ENCODE measurements around the gene NRBF2. TPM values are rescaled to one million over a fixed set of nuclear protein-coding genes. Genes with fewer than 3 reads are reported as not detected.
A peak's percentile ranks its signal among the peaks of the same experiment; 100 is the strongest.
"Not testable (repeated sequence)": the region's sequence is repeated elsewhere in the genome, so short reads cannot be mapped to it uniquely, and the experiment has no call there.

The NRBF2 gene
- total and polyA plus RNA-seq, 2 experiments from 2014 or later, result 22.9 to 38.3 TPM

DNA sequence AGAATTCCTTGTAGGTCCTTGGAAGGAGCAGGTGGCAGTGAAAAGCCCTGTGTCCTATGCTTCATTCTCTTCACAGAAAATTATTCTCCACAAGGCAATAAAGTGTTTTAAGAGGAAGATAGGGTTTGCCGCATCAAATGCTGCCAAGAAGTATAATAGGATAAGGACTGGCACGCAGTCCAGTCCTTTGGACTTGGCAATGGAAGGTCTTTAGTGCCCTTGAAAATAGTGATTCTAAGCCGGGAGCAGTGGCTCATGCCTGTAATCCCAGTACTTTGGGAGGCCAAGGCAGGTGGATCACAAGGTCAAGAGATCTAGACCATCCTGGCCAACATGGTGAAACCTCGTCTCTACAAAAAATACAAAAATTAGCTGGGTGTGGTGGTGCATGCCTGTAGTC lies 29.9 kb upstream of the NRBF2 start:
- H3K27ac ChIP-seq (ENCODE audit: low read depth); H3K27me3 ChIP-seq (ENCODE audit: insufficient read depth); H3K4me3 ChIP-seq; H3K9me3 Mint-ChIP-seq; H3K4me3 Mint-ChIP-seq; H3K36me3 ChIP-seq (ENCODE audit: insufficient read depth); H3K27ac Mint-ChIP-seq; H3K9me2 ChIP-seq (ENCODE audit: insufficient read depth); H3K4me2 ChIP-seq; H4K20me1 ChIP-seq (replicated peaks; ENCODE audit: insufficient read depth); H2AFZ ChIP-seq; H3K36me3 Mint-ChIP-seq (ENCODE audit: low read depth); H3F3A ChIP-seq (replicated peaks; ENCODE audit: low read depth); DNase-seq (ENCODE audit: low spot score); H3K79me2 ChIP-seq (replicated peaks; ENCODE audit: insufficient read depth); ATAC-seq; H3K27me3 Mint-ChIP-seq (ENCODE audit: insufficient read depth, low read depth, poor library complexity): not testable (repeated sequence)
- H3K4me1 Mint-ChIP-seq, result peaks cover 18% of the 10 kb centered on the region
- peaks cover 11% of the 10 kb centered on the region for H3K4me1 ChIP-seq (ENCODE audit: insufficient read depth)

DNA sequence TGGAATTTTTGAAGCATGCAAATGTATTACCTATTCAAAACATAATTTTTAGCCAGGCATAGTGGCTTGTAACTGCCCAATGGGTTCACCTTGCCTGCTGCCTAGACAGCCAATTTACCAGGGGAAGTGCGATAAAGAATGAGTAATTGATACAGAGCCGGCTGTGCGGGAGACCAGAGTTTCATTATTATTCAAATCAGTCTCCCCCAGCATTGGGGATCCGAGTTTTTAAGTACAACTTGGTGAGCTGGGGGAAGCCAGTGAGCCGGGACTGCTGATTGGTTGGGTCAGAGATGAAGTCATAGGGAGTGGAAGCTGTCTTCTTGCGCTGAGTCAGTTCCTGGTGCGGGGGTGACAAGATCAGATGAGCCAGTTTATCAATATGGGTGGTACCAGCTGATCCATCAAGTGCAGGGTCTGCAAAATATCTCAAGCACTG lies 29.1 kb upstream of the NRBF2 start:
- Histone ChIP-seq H3K9me2 (ENCODE audit: insufficient read depth) (no peaks in the 10 kb centered on the region), H3F3A (replicated peaks; ENCODE audit: low read depth) (no peaks in the 10 kb centered on the region), H2AFZ (peak overlapping the region; percentile 34; the same call in 1 of the 2 replicates), H3K27ac (ENCODE audit: low read depth) (no peak overlapping the region), H3K27me3 (ENCODE audit: insufficient read depth) (no peaks in the 10 kb centered on the region), H3K4me1 (ENCODE audit: insufficient read depth) (peaks cover 11% of the 10 kb centered on the region), H3K79me2 (replicated peaks; ENCODE audit: insufficient read depth) (no peaks in the 10 kb centered on the region), H3K4me2 (peak overlapping the region; percentile 9; the same call in 1 of the 2 replicates), H3K4me3 (no peak overlapping the region), H3K36me3 (ENCODE audit: insufficient read depth) (no peaks in the 10 kb centered on the region), H4K20me1 (replicated peaks; ENCODE audit: insufficient read depth) (no peaks in the 10 kb centered on the region)
- Mint-ChIP-seq H3K36me3 (ENCODE audit: low read depth) (no peaks in the 10 kb centered on the region), H3K9me3 (no peaks in the 10 kb centered on the region; the same call in 2 of the 3 replicates), H3K27ac (no peak overlapping the region), H3K4me1 (peaks cover 18% of the 10 kb centered on the region), H3K4me3 (no peak overlapping the region), H3K27me3 (ENCODE audit: insufficient read depth, low read depth, poor library complexity) (peaks cover 5% of the 10 kb centered on the region)
- ATAC-seq (peak; percentile 83), DNase-seq (ENCODE audit: low spot score) (peak; percentile 72)
- TF ChIP-seq JUNB (IDR thresholded peaks at IDR 0.05; ENCODE audit: unreplicated experiment), result no peak
- no peak for TF ChIP-seq STAT1 (IDR thresholded peaks at IDR 0.05; ENCODE audit: unreplicated experiment)
- no peak for TF ChIP-seq POLR2AphosphoS5 (IDR thresholded peaks at IDR 0.05; ENCODE audit: low read depth)
- TF ChIP-seq, protein P1, sequence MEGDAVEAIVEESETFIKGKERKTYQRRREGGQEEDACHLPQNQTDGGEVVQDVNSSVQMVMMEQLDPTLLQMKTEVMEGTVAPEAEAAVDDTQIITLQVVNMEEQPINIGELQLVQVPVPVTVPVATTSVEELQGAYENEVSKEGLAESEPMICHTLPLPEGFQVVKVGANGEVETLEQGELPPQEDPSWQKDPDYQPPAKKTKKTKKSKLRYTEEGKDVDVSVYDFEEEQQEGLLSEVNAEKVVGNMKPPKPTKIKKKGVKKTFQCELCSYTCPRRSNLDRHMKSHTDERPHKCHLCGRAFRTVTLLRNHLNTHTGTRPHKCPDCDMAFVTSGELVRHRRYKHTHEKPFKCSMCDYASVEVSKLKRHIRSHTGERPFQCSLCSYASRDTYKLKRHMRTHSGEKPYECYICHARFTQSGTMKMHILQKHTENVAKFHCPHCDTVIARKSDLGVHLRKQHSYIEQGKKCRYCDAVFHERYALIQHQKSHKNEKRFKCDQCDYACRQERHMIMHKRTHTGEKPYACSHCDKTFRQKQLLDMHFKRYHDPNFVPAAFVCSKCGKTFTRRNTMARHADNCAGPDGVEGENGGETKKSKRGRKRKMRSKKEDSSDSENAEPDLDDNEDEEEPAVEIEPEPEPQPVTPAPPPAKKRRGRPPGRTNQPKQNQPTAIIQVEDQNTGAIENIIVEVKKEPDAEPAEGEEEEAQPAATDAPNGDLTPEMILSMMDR (conservative IDR thresholded peaks at IDR 0.05; ENCODE audit: low read depth in 2 of 2), result no peak
- no peak for TF ChIP-seq ZNF331 (CRISPR knock-in tag; IDR thresholded peaks at IDR 0.05; ENCODE audit: low read depth)
- TF ChIP-seq, protein P2, sequence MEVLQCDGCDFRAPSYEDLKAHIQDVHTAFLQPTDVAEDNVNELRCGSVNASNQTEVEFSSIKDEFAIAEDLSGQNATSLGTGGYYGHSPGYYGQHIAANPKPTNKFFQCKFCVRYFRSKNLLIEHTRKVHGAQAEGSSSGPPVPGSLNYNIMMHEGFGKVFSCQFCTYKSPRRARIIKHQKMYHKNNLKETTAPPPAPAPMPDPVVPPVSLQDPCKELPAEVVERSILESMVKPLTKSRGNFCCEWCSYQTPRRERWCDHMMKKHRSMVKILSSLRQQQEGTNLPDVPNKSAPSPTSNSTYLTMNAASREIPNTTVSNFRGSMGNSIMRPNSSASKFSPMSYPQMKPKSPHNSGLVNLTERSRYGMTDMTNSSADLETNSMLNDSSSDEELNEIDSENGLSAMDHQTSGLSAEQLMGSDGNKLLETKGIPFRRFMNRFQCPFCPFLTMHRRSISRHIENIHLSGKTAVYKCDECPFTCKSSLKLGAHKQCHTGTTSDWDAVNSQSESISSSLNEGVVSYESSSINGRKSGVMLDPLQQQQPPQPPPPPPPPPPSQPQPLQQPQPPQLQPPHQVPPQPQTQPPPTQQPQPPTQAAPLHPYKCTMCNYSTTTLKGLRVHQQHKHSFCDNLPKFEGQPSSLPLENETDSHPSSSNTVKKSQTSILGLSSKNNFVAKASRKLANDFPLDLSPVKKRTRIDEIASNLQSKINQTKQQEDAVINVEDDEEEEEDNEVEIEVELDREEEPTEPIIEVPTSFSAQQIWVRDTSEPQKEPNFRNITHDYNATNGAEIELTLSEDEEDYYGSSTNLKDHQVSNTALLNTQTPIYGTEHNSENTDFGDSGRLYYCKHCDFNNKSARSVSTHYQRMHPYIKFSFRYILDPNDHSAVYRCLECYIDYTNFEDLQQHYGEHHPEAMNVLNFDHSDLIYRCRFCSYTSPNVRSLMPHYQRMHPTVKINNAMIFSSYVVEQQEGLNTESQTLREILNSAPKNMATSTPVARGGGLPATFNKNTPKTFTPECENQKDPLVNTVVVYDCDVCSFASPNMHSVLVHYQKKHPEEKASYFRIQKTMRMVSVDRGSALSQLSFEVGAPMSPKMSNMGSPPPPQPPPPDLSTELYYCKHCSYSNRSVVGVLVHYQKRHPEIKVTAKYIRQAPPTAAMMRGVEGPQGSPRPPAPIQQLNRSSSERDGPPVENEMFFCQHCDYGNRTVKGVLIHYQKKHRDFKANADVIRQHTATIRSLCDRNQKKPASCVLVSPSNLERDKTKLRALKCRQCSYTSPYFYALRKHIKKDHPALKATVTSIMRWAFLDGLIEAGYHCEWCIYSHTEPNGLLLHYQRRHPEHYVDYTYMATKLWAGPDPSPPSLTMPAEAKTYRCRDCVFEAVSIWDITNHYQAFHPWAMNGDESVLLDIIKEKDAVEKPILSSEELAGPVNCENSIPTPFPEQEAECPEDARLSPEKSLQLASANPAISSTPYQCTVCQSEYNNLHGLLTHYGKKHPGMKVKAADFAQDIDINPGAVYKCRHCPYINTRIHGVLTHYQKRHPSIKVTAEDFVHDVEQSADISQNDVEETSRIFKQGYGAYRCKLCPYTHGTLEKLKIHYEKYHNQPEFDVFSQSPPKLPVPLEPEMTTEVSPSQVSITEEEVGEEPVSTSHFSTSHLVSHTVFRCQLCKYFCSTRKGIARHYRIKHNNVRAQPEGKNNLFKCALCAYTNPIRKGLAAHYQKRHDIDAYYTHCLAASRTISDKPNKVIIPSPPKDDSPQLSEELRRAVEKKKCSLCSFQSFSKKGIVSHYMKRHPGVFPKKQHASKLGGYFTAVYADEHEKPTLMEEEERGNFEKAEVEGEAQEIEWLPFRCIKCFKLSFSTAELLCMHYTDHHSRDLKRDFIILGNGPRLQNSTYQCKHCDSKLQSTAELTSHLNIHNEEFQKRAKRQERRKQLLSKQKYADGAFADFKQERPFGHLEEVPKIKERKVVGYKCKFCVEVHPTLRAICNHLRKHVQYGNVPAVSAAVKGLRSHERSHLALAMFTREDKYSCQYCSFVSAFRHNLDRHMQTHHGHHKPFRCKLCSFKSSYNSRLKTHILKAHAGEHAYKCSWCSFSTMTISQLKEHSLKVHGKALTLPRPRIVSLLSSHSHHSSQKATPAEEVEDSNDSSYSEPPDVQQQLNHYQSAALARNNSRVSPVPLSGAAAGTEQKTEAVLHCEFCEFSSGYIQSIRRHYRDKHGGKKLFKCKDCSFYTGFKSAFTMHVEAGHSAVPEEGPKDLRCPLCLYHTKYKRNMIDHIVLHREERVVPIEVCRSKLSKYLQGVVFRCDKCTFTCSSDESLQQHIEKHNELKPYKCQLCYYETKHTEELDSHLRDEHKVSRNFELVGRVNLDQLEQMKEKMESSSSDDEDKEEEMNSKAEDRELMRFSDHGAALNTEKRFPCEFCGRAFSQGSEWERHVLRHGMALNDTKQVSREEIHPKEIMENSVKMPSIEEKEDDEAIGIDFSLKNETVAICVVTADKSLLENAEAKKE (CRISPR knock-in tag; IDR thresholded peaks at IDR 0.05), result no peak
- TF ChIP-seq, protein P3, sequence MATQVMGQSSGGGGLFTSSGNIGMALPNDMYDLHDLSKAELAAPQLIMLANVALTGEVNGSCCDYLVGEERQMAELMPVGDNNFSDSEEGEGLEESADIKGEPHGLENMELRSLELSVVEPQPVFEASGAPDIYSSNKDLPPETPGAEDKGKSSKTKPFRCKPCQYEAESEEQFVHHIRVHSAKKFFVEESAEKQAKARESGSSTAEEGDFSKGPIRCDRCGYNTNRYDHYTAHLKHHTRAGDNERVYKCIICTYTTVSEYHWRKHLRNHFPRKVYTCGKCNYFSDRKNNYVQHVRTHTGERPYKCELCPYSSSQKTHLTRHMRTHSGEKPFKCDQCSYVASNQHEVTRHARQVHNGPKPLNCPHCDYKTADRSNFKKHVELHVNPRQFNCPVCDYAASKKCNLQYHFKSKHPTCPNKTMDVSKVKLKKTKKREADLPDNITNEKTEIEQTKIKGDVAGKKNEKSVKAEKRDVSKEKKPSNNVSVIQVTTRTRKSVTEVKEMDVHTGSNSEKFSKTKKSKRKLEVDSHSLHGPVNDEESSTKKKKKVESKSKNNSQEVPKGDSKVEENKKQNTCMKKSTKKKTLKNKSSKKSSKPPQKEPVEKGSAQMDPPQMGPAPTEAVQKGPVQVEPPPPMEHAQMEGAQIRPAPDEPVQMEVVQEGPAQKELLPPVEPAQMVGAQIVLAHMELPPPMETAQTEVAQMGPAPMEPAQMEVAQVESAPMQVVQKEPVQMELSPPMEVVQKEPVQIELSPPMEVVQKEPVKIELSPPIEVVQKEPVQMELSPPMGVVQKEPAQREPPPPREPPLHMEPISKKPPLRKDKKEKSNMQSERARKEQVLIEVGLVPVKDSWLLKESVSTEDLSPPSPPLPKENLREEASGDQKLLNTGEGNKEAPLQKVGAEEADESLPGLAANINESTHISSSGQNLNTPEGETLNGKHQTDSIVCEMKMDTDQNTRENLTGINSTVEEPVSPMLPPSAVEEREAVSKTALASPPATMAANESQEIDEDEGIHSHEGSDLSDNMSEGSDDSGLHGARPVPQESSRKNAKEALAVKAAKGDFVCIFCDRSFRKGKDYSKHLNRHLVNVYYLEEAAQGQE (IDR thresholded peaks at IDR 0.05; ENCODE audit: unreplicated experiment), result no peak
- no peak for TF ChIP-seq CREB1 (CRISPR knock-in tag; IDR thresholded peaks at IDR 0.05; ENCODE audit: low read depth)
- TF ChIP-seq, protein P4, sequence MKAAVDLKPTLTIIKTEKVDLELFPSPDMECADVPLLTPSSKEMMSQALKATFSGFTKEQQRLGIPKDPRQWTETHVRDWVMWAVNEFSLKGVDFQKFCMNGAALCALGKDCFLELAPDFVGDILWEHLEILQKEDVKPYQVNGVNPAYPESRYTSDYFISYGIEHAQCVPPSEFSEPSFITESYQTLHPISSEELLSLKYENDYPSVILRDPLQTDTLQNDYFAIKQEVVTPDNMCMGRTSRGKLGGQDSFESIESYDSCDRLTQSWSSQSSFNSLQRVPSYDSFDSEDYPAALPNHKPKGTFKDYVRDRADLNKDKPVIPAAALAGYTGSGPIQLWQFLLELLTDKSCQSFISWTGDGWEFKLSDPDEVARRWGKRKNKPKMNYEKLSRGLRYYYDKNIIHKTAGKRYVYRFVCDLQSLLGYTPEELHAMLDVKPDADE (IDR thresholded peaks at IDR 0.05), result no peak
